ENCODE measurements around the gene ITGA5. TPM values are rescaled to one million over a fixed set of nuclear protein-coding genes. Genes with fewer than 3 reads are reported as not detected.

ITGA5 gene
- total and polyA plus RNA-seq, 9 of the 15 experiments (the other 6 are each of a cell fraction or from before 2014, with no cell fraction given) = 9.1 to 82.1 (median 47.4) TPM

- TF ChIP-seq STAT5A (IDR thresholded peaks at IDR 0.05; ENCODE audit: borderline replicate concordance, low read length) (peak; percentile 58; the same call in 1 of the 2 replicates), ZNF384 (IDR thresholded peaks at IDR 0.05; ENCODE audit: low read depth, low read length) (peak; percentile 92), MTA2 (IDR thresholded peaks at IDR 0.05; ENCODE audit: low read depth) (peak; percentile 49), YY1 (IDR thresholded peaks at IDR 0.05; ENCODE audit: borderline replicate concordance in 1 of 3, control insufficient read depth in 1 of 3, extremely low read depth in 1 of 3, insufficient read depth in 3 of 3, insufficient read length in 1 of 3, insufficient replicate concordance in 2 of 3, low read depth in 1 of 3, low read length in 2 of 3) (peak in 1 of 3 experiments; percentile 4), ZNF707 (CRISPR knock-in tag; conservative IDR thresholded peaks at IDR 0.05) (no peak), NRF1 (conservative IDR thresholded peaks at IDR 0.05 in 1 of 2, IDR thresholded peaks at IDR 0.05 in 1 of 2) (peak; percentile 87 to 89), DNMT1 (IDR thresholded peaks at IDR 0.05) (peak; percentile 43; the same call in 1 of the 2 replicates), KHSRP (IDR thresholded peaks at IDR 0.05) (peak; percentile 59; the same call in 1 of the 2 replicates), SIN3A (IDR thresholded peaks at IDR 0.05; ENCODE audit: borderline replicate concordance in 2 of 2, control insufficient read depth in 1 of 2, low read depth in 2 of 2, low read length in 2 of 2) (peak in 1 of 2 experiments; percentile 38; a peak in 1 of 4 replicates), MTA3 (IDR thresholded peaks at IDR 0.05; ENCODE audit: borderline replicate concordance) (peak; percentile 34; the same call in 1 of the 2 replicates), FOXM1 (IDR thresholded peaks at IDR 0.05; ENCODE audit: low read depth) (peak; percentile 90), FOXM1 (CRISPR knock-in tag; IDR thresholded peaks at IDR 0.05; ENCODE audit: low read depth) (0 out of 2 replicates have a peak, but pooled peaks have one; percentile 29), TAF7 (tag; IDR thresholded peaks at IDR 0.05) (peak; percentile 66; the same call in 1 of the 2 replicates), SMARCE1 (IDR thresholded peaks at IDR 0.05) (peak; percentile 95), DMBX1 (CRISPR knock-in tag; IDR thresholded peaks at IDR 0.05; ENCODE audit: borderline replicate concordance) (0 out of 2 replicates have a peak, but pooled peaks have one; percentile 37)
- TF ChIP-seq, protein P1, sequence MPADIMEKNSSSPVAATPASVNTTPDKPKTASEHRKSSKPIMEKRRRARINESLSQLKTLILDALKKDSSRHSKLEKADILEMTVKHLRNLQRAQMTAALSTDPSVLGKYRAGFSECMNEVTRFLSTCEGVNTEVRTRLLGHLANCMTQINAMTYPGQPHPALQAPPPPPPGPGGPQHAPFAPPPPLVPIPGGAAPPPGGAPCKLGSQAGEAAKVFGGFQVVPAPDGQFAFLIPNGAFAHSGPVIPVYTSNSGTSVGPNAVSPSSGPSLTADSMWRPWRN (IDR thresholded peaks at IDR 0.05; ENCODE audit: low read depth) = peak; percentile 87
Measured at GRCh38 chr12:54358945-54359761, 59.9 kb downstream of the ITGA5 start (continued).
